Astrocyte of the cerebellum (primary cell): ENCODE measurements around the gene AIM2.
"Not testable (repeated sequence)": the region's sequence is repeated elsewhere in the genome, so short reads cannot be mapped to it uniquely, and the experiment has no call there.

Experiments
- DNase-seq: peaks from one replicate; pipeline ENCODE4 v3.0.0-alpha.2; 2011; ENCODE audit warnings: low read depth
- H3K4me3 ChIP-seq: 2 replicates; pipeline ENCODE4 v1.5.1; 2011; ENCODE audit warnings: mild to moderate bottlenecking, low read depth, low read length, moderate library complexity
- CTCF ChIP-seq: IDR thresholded peaks from 2 replicates; pipeline ENCODE4 v1.5.1; 2012; ENCODE audit warnings: low read length, low read depth, moderate library complexity, mild to moderate bottlenecking; ENCODE audit errors: missing control alignments
- in situ Hi-C: cut with HindIII; loops from 2 replicates; pipeline ENCODE4 v1.10.0; 2017; ENCODE audit warnings: low sequenced_read_pairs

AIM2 gene

DNA sequence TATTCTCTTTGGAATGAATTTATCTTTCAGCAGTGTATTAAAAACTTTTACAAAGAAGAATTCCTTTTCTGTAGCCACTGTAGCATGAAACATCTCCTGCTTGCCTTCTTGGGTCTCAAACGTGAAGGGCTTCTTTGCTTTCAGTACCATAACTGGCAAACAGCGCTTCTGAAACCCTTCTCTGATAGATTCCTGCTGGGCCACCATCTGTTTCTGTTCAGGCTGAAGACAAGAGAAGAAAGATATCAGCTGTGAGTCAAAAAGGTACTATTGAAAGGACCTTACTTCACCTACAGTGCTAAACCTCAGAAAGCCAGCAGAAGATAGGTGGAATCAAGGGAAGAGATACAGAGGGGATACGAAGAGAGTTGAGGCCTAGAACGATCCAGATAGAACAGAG, 10.5 kb downstream of the AIM2 start:
- in situ Hi-C loops, result no loop called here
- TF ChIP-seq CTCF, result no peak
- DNase-seq, result no peak
- no peak overlapping the region for H3K4me3 ChIP-seq

DNA sequence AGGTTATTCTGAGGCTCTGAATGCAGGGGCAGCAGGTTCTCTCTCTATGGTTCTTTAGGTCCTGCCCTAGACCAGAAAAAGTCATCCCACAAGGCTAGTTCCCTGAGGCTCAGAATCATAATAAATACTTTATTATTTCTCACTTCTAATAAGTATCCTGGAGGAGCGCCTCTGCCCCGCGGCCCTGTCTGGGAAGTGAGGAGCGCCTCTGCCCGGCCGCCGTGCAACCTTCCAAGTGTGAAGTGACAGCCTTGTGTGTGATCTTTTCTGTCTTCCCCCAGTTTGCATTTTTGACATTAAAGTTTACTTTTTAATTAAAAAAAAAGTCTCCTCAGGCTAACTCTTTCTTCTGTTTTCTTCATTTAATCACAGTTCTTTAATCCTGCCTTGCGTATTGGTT, 11.5 kb downstream of the AIM2 start:
- H3K4me3 ChIP-seq, result no peak overlapping the region
- no peak for TF ChIP-seq CTCF
- in situ Hi-C loops, result no loop called here
- no peak for DNase-seq

- in situ Hi-C loops, result no loop called here
- no peak overlapping the region for H3K4me3 ChIP-seq
- no peak for DNase-seq
- TF ChIP-seq CTCF, result no peak
Measured at GRCh38 chr1:159058751-159059150, 17.8 kb downstream of the AIM2 start.

- DNase-seq, result no peak
- no peak for TF ChIP-seq CTCF
- in situ Hi-C loops, result no loop called here
- H3K4me3 ChIP-seq, result no peak overlapping the region
Measured at GRCh38 chr1:159056069-159056698, 20.4 kb downstream of the AIM2 start.

GRCh38 chr1:159055181-159055641, 21.4 kb downstream of the AIM2 start:
- in situ Hi-C loops, result no loop called here
- no peak overlapping the region for H3K4me3 ChIP-seq
- DNase-seq, result peak; percentile 8
- no peak for TF ChIP-seq CTCF

GRCh38 chr1:159054427-159054826, 22.1 kb downstream of the AIM2 start:
- no peak for DNase-seq
- no peak for TF ChIP-seq CTCF
- H3K4me3 ChIP-seq, result no peak overlapping the region
- in situ Hi-C loops, result no loop called here

- in situ Hi-C loops, result no loop called here
- H3K4me3 ChIP-seq, result no peak overlapping the region
- TF ChIP-seq CTCF, result no peak
- DNase-seq, result no peak
Measured at GRCh38 chr1:159051436-159051835, 25.1 kb downstream of the AIM2 start.

DNA sequence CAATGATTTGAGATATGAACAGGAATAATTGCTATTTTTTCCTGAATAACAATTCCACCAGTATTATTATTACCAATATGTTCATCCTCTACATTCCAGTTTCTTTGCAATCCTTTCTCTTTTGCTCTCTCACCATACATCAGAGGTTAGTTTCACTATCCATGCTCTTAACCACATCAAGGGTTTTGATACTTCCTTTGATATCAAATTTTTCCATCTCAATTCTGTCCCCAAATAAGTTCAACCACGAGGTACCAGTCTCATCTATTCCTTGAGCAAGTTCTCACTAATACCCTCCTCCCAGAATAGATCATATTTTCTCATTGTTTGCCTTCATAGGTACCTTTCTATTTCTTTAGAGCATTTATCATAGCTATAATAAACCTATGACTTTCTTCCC, 30.1 kb downstream of the AIM2 start:
- H3K4me3 ChIP-seq, DNase-seq, in situ Hi-C loops: not testable (repeated sequence)
